ENCODE data around the gene CHD6. TPM values are rescaled to one million over a fixed set of nuclear protein-coding genes. Genes with fewer than 3 reads are reported as not detected.

CHD6 gene
- polyA plus RNA-seq, 1 donor (not counting 4 experiments of a cell fraction or from before 2014, with no cell fraction given): 6.8 TPM

- Histone ChIP-seq H3K27me3 (ENCODE audit: control insufficient read depth, extremely low read depth, insufficient read depth, low read length) (no peaks in the 10 kb centered on the region), H3K4me1 (ENCODE audit: control insufficient read depth, extremely low read depth, insufficient read depth, low read length) (no peaks in the 10 kb centered on the region), H3K9ac (ENCODE audit: control insufficient read depth, extremely low read depth, insufficient read depth, low read length) (no peak overlapping the region), H3K27ac (ENCODE audit: control insufficient read depth, insufficient read depth, low read length) (no peak overlapping the region), H3K79me2 (ENCODE audit: control insufficient read depth, insufficient read depth, low read length) (no peaks in the 10 kb centered on the region), H3K4me2 (ENCODE audit: control insufficient read depth, extremely low read depth, insufficient read depth, low read depth, low read length) (no peak overlapping the region), H3K36me3 (ENCODE audit: control insufficient read depth in 2 of 2, extremely low read depth in 1 of 2, insufficient read depth in 2 of 2, low read length in 2 of 2) (peaks cover 0 to 32% of the 10 kb centered on the region in 2 experiments), H3K4me3 (ENCODE audit: control insufficient read depth in 2 of 3, extremely low read depth in 1 of 3, insufficient read depth in 2 of 3, low read depth in 1 of 3, low read length in 3 of 3) (no peak overlapping the region), H3K9me3 (ENCODE audit: control insufficient read depth, low read depth, low read length) (no peaks in the 10 kb centered on the region), H3K9me1 (ENCODE audit: control insufficient read depth, extremely low read depth, insufficient read depth, low read length) (no peaks in the 10 kb centered on the region), H2AFZ (ENCODE audit: control insufficient read depth, low read length) (no peak overlapping the region), H4K20me1 (ENCODE audit: control insufficient read depth, extremely low read depth, insufficient read depth, low read length) (no peaks in the 10 kb centered on the region)
- FAIRE-seq (no peak), DNase-seq (ENCODE audit: low read depth, low spot score) (no peak)
- dilution Hi-C loops (cut with MboI; ENCODE audit: extremely low pct_ligation_motif_present, low sequenced_read_pairs): no loop called here
- no peak for TF ChIP-seq EZH2 (IDR thresholded peaks at IDR 0.05; ENCODE audit: low read length)
- no peak for TF ChIP-seq CTCF (optimal IDR thresholded peaks at IDR 0.05 in 1 of 3, IDR thresholded peaks at IDR 0.05 in 1 of 3, conservative IDR thresholded peaks at IDR 0.05 in 1 of 3; ENCODE audit: extremely low read depth in 1 of 3, insufficient read depth in 2 of 3, low read length in 3 of 3)
Measured at GRCh38 chr20:41406896-41407444, 211.2 kb downstream of the CHD6 start.

- Histone ChIP-seq H3K4me3 (ENCODE audit: control insufficient read depth in 2 of 3, extremely low read depth in 1 of 3, insufficient read depth in 2 of 3, low read depth in 1 of 3, low read length in 3 of 3) (no peak overlapping the region), H3K4me1 (ENCODE audit: control insufficient read depth, extremely low read depth, insufficient read depth, low read length) (no peaks in the 10 kb centered on the region), H3K9me3 (ENCODE audit: control insufficient read depth, low read depth, low read length) (no peaks in the 10 kb centered on the region), H3K36me3 (ENCODE audit: control insufficient read depth in 2 of 2, extremely low read depth in 1 of 2, insufficient read depth in 2 of 2, low read length in 2 of 2) (peaks cover 0 to 30% of the 10 kb centered on the region in 2 experiments), H3K27me3 (ENCODE audit: control insufficient read depth, extremely low read depth, insufficient read depth, low read length) (no peaks in the 10 kb centered on the region), H3K9ac (ENCODE audit: control insufficient read depth, extremely low read depth, insufficient read depth, low read length) (no peak overlapping the region), H4K20me1 (ENCODE audit: control insufficient read depth, extremely low read depth, insufficient read depth, low read length) (no peaks in the 10 kb centered on the region), H3K4me2 (ENCODE audit: control insufficient read depth, extremely low read depth, insufficient read depth, low read depth, low read length) (no peak overlapping the region), H2AFZ (ENCODE audit: control insufficient read depth, low read length) (no peak overlapping the region), H3K79me2 (ENCODE audit: control insufficient read depth, insufficient read depth, low read length) (no peaks in the 10 kb centered on the region), H3K27ac (ENCODE audit: control insufficient read depth, insufficient read depth, low read length) (no peak overlapping the region), H3K9me1 (ENCODE audit: control insufficient read depth, extremely low read depth, insufficient read depth, low read length) (no peaks in the 10 kb centered on the region)
- DNase-seq (ENCODE audit: low read depth, low spot score) (no peak), FAIRE-seq (no peak)
- TF ChIP-seq EZH2 (IDR thresholded peaks at IDR 0.05; ENCODE audit: low read length): no peak
- TF ChIP-seq CTCF (optimal IDR thresholded peaks at IDR 0.05 in 1 of 3, IDR thresholded peaks at IDR 0.05 in 1 of 3, conservative IDR thresholded peaks at IDR 0.05 in 1 of 3; ENCODE audit: extremely low read depth in 1 of 3, insufficient read depth in 2 of 3, low read length in 3 of 3): no peak
- dilution Hi-C loops (cut with MboI; ENCODE audit: extremely low pct_ligation_motif_present, low sequenced_read_pairs): no loop called here
Measured at GRCh38 chr20:41406353-41406752, 211.8 kb downstream of the CHD6 start.

Data from keratinocyte (primary cell).